ENCODE results near the gene GGNBP2.

GGNBP2 gene

DNA sequence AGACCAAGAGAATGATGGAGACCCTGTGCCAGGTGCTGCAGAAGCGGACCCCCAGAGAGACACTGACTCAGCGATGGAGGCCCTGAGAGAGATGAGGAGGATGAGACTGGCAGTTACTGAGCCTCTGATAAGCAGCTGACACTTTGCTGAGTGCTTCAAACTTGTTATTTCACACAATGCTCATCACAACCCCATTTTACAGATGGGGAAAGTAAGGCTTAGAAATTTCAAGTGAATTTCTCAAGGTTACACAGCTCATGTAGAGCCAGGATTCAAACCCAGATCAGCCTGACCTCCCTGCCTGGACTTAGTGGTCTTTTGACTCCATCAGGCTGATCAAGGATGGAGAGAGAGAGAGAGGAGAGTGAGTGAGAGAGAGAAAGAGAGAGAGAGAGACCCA lies 83.9 kb downstream of the GGNBP2 start:
- Histone ChIP-seq H3K27me3 (ENCODE audit: insufficient read depth, poor library complexity, severe bottlenecking) (no peaks in the 10 kb centered on the region), H3K4me3 (replicated peaks; ENCODE audit: insufficient read depth, low read length) (no peak overlapping the region), H3K27ac (replicated peaks) (no peak overlapping the region)
- TF ChIP-seq SPI1 (IDR thresholded peaks at IDR 0.05; ENCODE audit: borderline replicate concordance, low read depth): no peak
- TF ChIP-seq CTCF (IDR thresholded peaks at IDR 0.05; ENCODE audit: insufficient read depth, low read length): no peak
- no peak for TF ChIP-seq REST (IDR thresholded peaks at IDR 0.05; ENCODE audit: insufficient replicate concordance, low read depth)
- TF ChIP-seq GABPA (IDR thresholded peaks at IDR 0.05; ENCODE audit: low read depth): no peak
- no peak for DNase-seq (ENCODE audit: low read depth in 1 of 2, low spot score in 1 of 2)

- H3K4me3 ChIP-seq (replicated peaks; ENCODE audit: insufficient read depth, low read length): no peak overlapping the region
- no peak overlapping the region for H3K27ac ChIP-seq (replicated peaks)
- peak; percentile 47 to 69 for DNase-seq (ENCODE audit: low read depth in 1 of 2, low spot score in 1 of 2)
- H3K27me3 ChIP-seq (ENCODE audit: insufficient read depth, poor library complexity, severe bottlenecking): no peaks in the 10 kb centered on the region
- TF ChIP-seq CTCF (IDR thresholded peaks at IDR 0.05; ENCODE audit: insufficient read depth, low read length) (peak; percentile 90), REST (IDR thresholded peaks at IDR 0.05; ENCODE audit: insufficient replicate concordance, low read depth) (no peak)
Observed at GRCh38 chr17:36629252-36629847, 84.6 kb downstream of the GGNBP2 start.

DNA sequence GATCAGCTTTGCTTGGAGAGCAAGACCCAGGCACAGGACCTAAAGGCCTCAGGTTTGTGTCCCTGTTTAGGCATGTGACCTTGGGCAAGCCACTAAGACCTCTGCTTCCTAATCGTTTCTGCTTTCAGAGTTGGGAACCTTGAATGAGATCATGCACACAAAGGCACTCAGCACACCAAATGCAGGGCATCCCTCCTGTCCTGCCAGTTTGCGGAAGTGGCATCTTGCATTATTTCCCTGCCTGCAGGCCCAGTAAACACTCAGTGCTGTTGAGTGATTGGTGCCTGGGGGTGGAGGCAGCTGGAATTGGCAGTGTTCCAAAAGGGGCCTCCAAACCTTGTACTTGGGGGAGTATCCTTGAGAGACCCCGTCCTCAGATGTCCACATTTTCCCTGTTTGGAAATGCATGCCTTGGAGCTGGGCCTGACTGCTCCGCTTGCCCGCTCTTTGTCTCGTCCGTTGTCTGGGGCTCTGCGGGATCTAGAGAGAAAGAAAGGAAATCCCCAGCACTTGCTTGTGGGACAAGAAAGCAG lies 85.3 kb downstream of the GGNBP2 start:
- DNase-seq (ENCODE audit: low read depth in 1 of 2, low spot score in 1 of 2): peak in 1 of 2 experiments; percentile 71
- no peak overlapping the region for H3K27ac ChIP-seq (replicated peaks)
- no peaks in the 10 kb centered on the region for H3K27me3 ChIP-seq (ENCODE audit: insufficient read depth, poor library complexity, severe bottlenecking)
- no peak overlapping the region for H3K4me3 ChIP-seq (replicated peaks; ENCODE audit: insufficient read depth, low read length)
- TF ChIP-seq POLR2AphosphoS5 (IDR thresholded peaks at IDR 0.05; ENCODE audit: low read depth) (no peak), REST (IDR thresholded peaks at IDR 0.05; ENCODE audit: insufficient replicate concordance, low read depth) (no peak), SPI1 (IDR thresholded peaks at IDR 0.05; ENCODE audit: borderline replicate concordance, low read depth) (peak; percentile 86)
